Measurements from ENCODE around the gene ITM2A.

ITM2A gene

GRCh38 chrX:79368441-79368840, 1.3 kb upstream of the ITM2A start:
- Histone ChIP-seq H3K4me3 (ENCODE audit: low read length) (no peak overlapping the region), H3K36me3 (ENCODE audit: insufficient read depth, low read depth, low read length) (no peaks in the 10 kb centered on the region), H3K27me3 (ENCODE audit: insufficient read depth, low read length) (no peaks in the 10 kb centered on the region), H3K4me1 (ENCODE audit: insufficient read depth, low read length) (peaks cover 5% of the 10 kb centered on the region), H3K9me3 (ENCODE audit: insufficient read depth, low read depth, low read length) (no peaks in the 10 kb centered on the region), H3K9ac (ENCODE audit: low read depth, low read length) (no peak overlapping the region), H3K27ac (ENCODE audit: low read length) (no peak overlapping the region)

GRCh38 chrX:79367907-79368306, 773 bp upstream of the ITM2A start:
- no peak overlapping the region for H3K27ac ChIP-seq (ENCODE audit: low read length)
- H3K4me1 ChIP-seq (ENCODE audit: insufficient read depth, low read length): peaks cover 7% of the 10 kb centered on the region
- no peaks in the 10 kb centered on the region for H3K9me3 ChIP-seq (ENCODE audit: insufficient read depth, low read depth, low read length)
- no peaks in the 10 kb centered on the region for H3K27me3 ChIP-seq (ENCODE audit: insufficient read depth, low read length)
- H3K4me3 ChIP-seq (ENCODE audit: low read length): peak overlapping the region; percentile 78; the same call in 1 of the 2 replicates
- no peaks in the 10 kb centered on the region for H3K36me3 ChIP-seq (ENCODE audit: insufficient read depth, low read depth, low read length)
- peak overlapping the region; percentile 59; the same call in 1 of the 2 replicates for H3K9ac ChIP-seq (ENCODE audit: low read depth, low read length)

GRCh38 chrX:79366556-79366872, 620 bp downstream of the ITM2A start:
- H3K36me3 ChIP-seq (ENCODE audit: insufficient read depth, low read depth, low read length): no peaks in the 10 kb centered on the region
- H3K9me3 ChIP-seq (ENCODE audit: insufficient read depth, low read depth, low read length): no peaks in the 10 kb centered on the region
- peak overlapping the region; percentile 78 for H3K4me3 ChIP-seq (ENCODE audit: low read length)
- peak overlapping the region; percentile 59; the same call in 1 of the 2 replicates for H3K9ac ChIP-seq (ENCODE audit: low read depth, low read length)
- no peaks in the 10 kb centered on the region for H3K27me3 ChIP-seq (ENCODE audit: insufficient read depth, low read length)
- peaks cover 13% of the 10 kb centered on the region for H3K4me1 ChIP-seq (ENCODE audit: insufficient read depth, low read length)
- H3K27ac ChIP-seq (ENCODE audit: low read length): no peak overlapping the region

- no peaks in the 10 kb centered on the region for H3K9me3 ChIP-seq (ENCODE audit: insufficient read depth, low read depth, low read length)
- no peaks in the 10 kb centered on the region for H3K27me3 ChIP-seq (ENCODE audit: insufficient read depth, low read length)
- no peak overlapping the region for H3K9ac ChIP-seq (ENCODE audit: low read depth, low read length)
- peak overlapping the region; percentile 78; the same call in 1 of the 2 replicates for H3K4me3 ChIP-seq (ENCODE audit: low read length)
- no peaks in the 10 kb centered on the region for H3K36me3 ChIP-seq (ENCODE audit: insufficient read depth, low read depth, low read length)
- H3K4me1 ChIP-seq (ENCODE audit: insufficient read depth, low read length): peaks cover 13% of the 10 kb centered on the region
- H3K27ac ChIP-seq (ENCODE audit: low read length): no peak overlapping the region
These were observed 1.5 kb downstream of the ITM2A start for GRCh38 chrX:79365591-79365990.

- H3K4me1 ChIP-seq (ENCODE audit: insufficient read depth, low read length): peaks cover 13% of the 10 kb centered on the region
- H3K36me3 ChIP-seq (ENCODE audit: insufficient read depth, low read depth, low read length): no peaks in the 10 kb centered on the region
- H3K27ac ChIP-seq (ENCODE audit: low read length): no peak overlapping the region
- no peak overlapping the region for H3K9ac ChIP-seq (ENCODE audit: low read depth, low read length)
- no peaks in the 10 kb centered on the region for H3K9me3 ChIP-seq (ENCODE audit: insufficient read depth, low read depth, low read length)
- no peak overlapping the region for H3K4me3 ChIP-seq (ENCODE audit: low read length)
- H3K27me3 ChIP-seq (ENCODE audit: insufficient read depth, low read length): no peaks in the 10 kb centered on the region
These were observed 2.8 kb downstream of the ITM2A start for GRCh38 chrX:79364306-79364705.

- H3K27me3 ChIP-seq (ENCODE audit: insufficient read depth, low read length): no peaks in the 10 kb centered on the region
- no peaks in the 10 kb centered on the region for H3K36me3 ChIP-seq (ENCODE audit: insufficient read depth, low read depth, low read length)
- H3K4me1 ChIP-seq (ENCODE audit: insufficient read depth, low read length): peaks cover 7% of the 10 kb centered on the region; the same call in 1 of the 2 replicates
- H3K9me3 ChIP-seq (ENCODE audit: insufficient read depth, low read depth, low read length): no peaks in the 10 kb centered on the region
- H3K9ac ChIP-seq (ENCODE audit: low read depth, low read length): no peak overlapping the region
- H3K4me3 ChIP-seq (ENCODE audit: low read length): no peak overlapping the region
- no peak overlapping the region for H3K27ac ChIP-seq (ENCODE audit: low read length)
These were observed 5.8 kb downstream of the ITM2A start for GRCh38 chrX:79361192-79361870.

GRCh38 chrX:79336869-79337815, 30.0 kb downstream of the ITM2A start:
- Histone ChIP-seq H3K9ac (ENCODE audit: low read depth, low read length) (no peak overlapping the region), H3K9me3 (ENCODE audit: insufficient read depth, low read depth, low read length) (no peaks in the 10 kb centered on the region), H3K4me1 (ENCODE audit: insufficient read depth, low read length) (no peaks in the 10 kb centered on the region), H3K4me3 (ENCODE audit: low read length) (no peak overlapping the region), H3K27me3 (ENCODE audit: insufficient read depth, low read length) (no peaks in the 10 kb centered on the region), H3K27ac (ENCODE audit: low read length) (no peak overlapping the region), H3K36me3 (ENCODE audit: insufficient read depth, low read depth, low read length) (no peaks in the 10 kb centered on the region)

- no peak overlapping the region for H3K4me3 ChIP-seq (ENCODE audit: low read length)
- H3K9me3 ChIP-seq (ENCODE audit: insufficient read depth, low read depth, low read length): no peaks in the 10 kb centered on the region
- peaks cover 4% of the 10 kb centered on the region; the same call in 1 of the 2 replicates for H3K4me1 ChIP-seq (ENCODE audit: insufficient read depth, low read length)
- H3K27ac ChIP-seq (ENCODE audit: low read length): no peak overlapping the region
- no peaks in the 10 kb centered on the region for H3K27me3 ChIP-seq (ENCODE audit: insufficient read depth, low read length)
- no peaks in the 10 kb centered on the region for H3K36me3 ChIP-seq (ENCODE audit: insufficient read depth, low read depth, low read length)
- H3K9ac ChIP-seq (ENCODE audit: low read depth, low read length): no peak overlapping the region
These were observed 37.1 kb downstream of the ITM2A start for GRCh38 chrX:79330022-79330421.

GRCh38 chrX:79325263-79325958, 41.7 kb downstream of the ITM2A start:
- Histone ChIP-seq H3K9ac (ENCODE audit: low read depth, low read length) (no peak overlapping the region), H3K27me3 (ENCODE audit: insufficient read depth, low read length) (no peaks in the 10 kb centered on the region), H3K36me3 (ENCODE audit: insufficient read depth, low read depth, low read length) (no peaks in the 10 kb centered on the region), H3K4me3 (ENCODE audit: low read length) (no peak overlapping the region), H3K27ac (ENCODE audit: low read length) (no peak overlapping the region), H3K4me1 (ENCODE audit: insufficient read depth, low read length) (peaks cover 4% of the 10 kb centered on the region; the same call in 1 of the 2 replicates), H3K9me3 (ENCODE audit: insufficient read depth, low read depth, low read length) (no peaks in the 10 kb centered on the region)

Measured in iPS-20b (cell line).